Endothelial cell of umbilical vein (primary cell): ENCODE results near the gene POLR1H.

ENCODE experiments used
- CTCF ChIP-seq, 2 donors: IDR thresholded peaks; 1 replicate in 1 of 2; 2 replicates in 1 of 2; pipeline ENCODE4 v1.5.1; 2011; ENCODE audit warnings: low read length in 2 of 2, mild to moderate bottlenecking in 2 of 2, moderate library complexity in 2 of 2, control low read depth in 1 of 2, inconsistent platforms in 1 of 2, low read depth in 1 of 2; ENCODE audit not compliant: insufficient read depth in 1 of 2; ENCODE audit errors: extremely low read depth in 1 of 2
- EZH2 ChIP-seq: IDR thresholded peaks from 2 replicates; pipeline ENCODE4 v1.6.1; 2012; ENCODE audit warnings: borderline replicate concordance, low read depth, mild to moderate bottlenecking, moderate library complexity, low read length, inconsistent platforms; ENCODE audit not compliant: severe bottlenecking
- FOS ChIP-seq: IDR thresholded peaks from 2 replicates; pipeline ENCODE4 v1.6.1; 2011; ENCODE audit warnings: mild to moderate bottlenecking, low read length, moderate library complexity, borderline replicate concordance; ENCODE audit not compliant: insufficient read depth
- JUN ChIP-seq: IDR thresholded peaks from 2 replicates; pipeline ENCODE4 v1.6.1; 2011; ENCODE audit warnings: borderline replicate concordance, low read depth; ENCODE audit not compliant: insufficient read length, insufficient read depth
- MYC ChIP-seq: IDR thresholded peaks from one replicate; pipeline ENCODE4 v1.6.1; 2011; ENCODE audit warnings: mild to moderate bottlenecking, low read depth, low read length
- POLR2A ChIP-seq: IDR thresholded peaks from 2 replicates; pipeline ENCODE4 v1.6.1; 2012; ENCODE audit warnings: low read depth, mild to moderate bottlenecking, control low read depth, low read length
- POLR2AphosphoS5 ChIP-seq: IDR thresholded peaks from 2 replicates; pipeline ENCODE4 v1.6.1; 2012; ENCODE audit warnings: low read depth, mild to moderate bottlenecking, control low read depth, low read length, moderate library complexity; ENCODE audit not compliant: insufficient read depth
- TF ChIP-seq, protein P1 (sequence below): IDR thresholded peaks from 2 replicates; pipeline ENCODE4 v1.6.1; 2011; ENCODE audit not compliant: insufficient read depth, insufficient read length

- TF ChIP-seq POLR2AphosphoS5 (no peak), JUN (no peak), CTCF (IDR thresholded peaks at IDR 0.05; ENCODE audit: extremely low read depth in 1 of 2, insufficient read depth in 1 of 2, low read depth in 1 of 2, low read length in 2 of 2) (no peak), EZH2 (no peak), POLR2A (no peak), FOS (no peak), MYC (no peak)
- TF ChIP-seq, protein P1, sequence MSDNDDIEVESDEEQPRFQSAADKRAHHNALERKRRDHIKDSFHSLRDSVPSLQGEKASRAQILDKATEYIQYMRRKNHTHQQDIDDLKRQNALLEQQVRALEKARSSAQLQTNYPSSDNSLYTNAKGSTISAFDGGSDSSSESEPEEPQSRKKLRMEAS = no peak
Measured at GRCh38 chr6:30066082-30066481, 5.0 kb downstream of the POLR1H start.
